Lower leg skin (tissue), 4 donors: ENCODE results near the gene ATP8A2. TPM values are rescaled to one million over a fixed set of nuclear protein-coding genes. Genes with fewer than 3 reads are reported as not detected.

Experiments
- DNase-seq, 2 donors: peaks; one replicate each; pipeline ENCODE4 v3.0.0-alpha.2; 2019; ENCODE audit warnings: low spot score in 2 of 2
- H3K4me3 ChIP-seq: fragments of 200-600 bp; sonication (generic); 2 replicates; pipeline ENCODE4 v1.5.1; 2017; ENCODE audit warnings: mild to moderate bottlenecking, low read depth; ENCODE audit not compliant: poor library complexity, severe bottlenecking
- CTCF ChIP-seq, 3 donors: fragments of 450-650 bp; IDR thresholded peaks; one replicate each; pipeline ENCODE4 v1.5.1; 2016; ENCODE audit warnings: antibody characterized with exemption in 3 of 3, mild to moderate bottlenecking in 3 of 3, moderate library complexity in 2 of 3
- POLR2A ChIP-seq, 2 donors: fragments of 450-650 bp; IDR thresholded peaks; one replicate each; pipeline ENCODE4 v1.6.1; 2016 to 2017; ENCODE audit warnings: antibody characterized with exemption in 2 of 2, mild to moderate bottlenecking in 1 of 2, moderate library complexity in 1 of 2
- WGBS, 2 donors: methylation state at CpG; one replicate each; pipeline ENCODE4 v1.1.5; 2018; 5-methylcytosine and 5-hydroxymethylcytosine counted together
- intact Hi-C: fragments of 100-400 bp; cut with DNase I; formaldehyde crosslinking; loops from one replicate; pipeline ENCODE4 v1.15.0; 2023; ENCODE audit warnings: low total_unique reads
- total RNA-seq, 4 donors: library from RNA; depleted of rRNA; stranded (reverse); fragments of >200 nt; gene quantifications; one replicate each; pipeline ENCODE4 v1.1.0, GENCODE V29; 2016

The ATP8A2 gene
- total RNA-seq, 4 donors from 2014 or later, result 0.05 to 0.23 TPM; not detected in 2

- 73 to 81% methylated on average over 4 of the region's 4 CpGs for WGBS, 2 donors
- intact Hi-C loops, result no loop called here
- TF ChIP-seq CTCF (IDR thresholded peaks at IDR 0.05) (no peak), POLR2A (IDR thresholded peaks at IDR 0.05) (no peak)
- no peak overlapping the region for H3K4me3 ChIP-seq
- no peak for DNase-seq
Observed at GRCh38 chr13:25966086-25966485, 594.3 kb downstream of the ATP8A2 start.

DNA sequence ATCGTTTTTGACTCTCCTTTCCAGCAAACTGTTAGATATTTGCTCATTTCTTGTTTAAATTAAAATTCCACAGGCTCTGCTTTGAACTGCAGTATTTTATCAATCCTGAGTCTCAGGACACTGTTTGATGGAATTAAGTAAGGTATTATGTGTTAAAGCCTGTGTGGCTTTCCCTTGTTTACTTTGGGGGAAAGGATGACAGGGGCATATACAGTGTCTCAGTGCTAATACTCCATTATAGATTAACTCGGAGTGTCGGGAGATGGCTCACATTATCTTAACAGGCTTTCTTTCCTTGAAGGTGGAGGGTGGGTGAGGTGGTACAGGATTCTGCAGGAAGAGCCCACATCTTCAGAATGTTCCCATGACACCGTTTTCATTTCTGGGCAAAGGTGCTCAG, 595.4 kb downstream of the ATP8A2 start:
- no peak overlapping the region for H3K4me3 ChIP-seq
- intact Hi-C loops, result no loop called here
- 79 to 85% methylated on average over 4 of the region's 4 CpGs for WGBS, 2 donors
- TF ChIP-seq CTCF (IDR thresholded peaks at IDR 0.05) (no peak), POLR2A (IDR thresholded peaks at IDR 0.05) (no peak)
- DNase-seq, result no peak

GRCh38 chr13:25971047-25971446, 599.3 kb downstream of the ATP8A2 start:
- no peak for DNase-seq
- 70 to 87% methylated on average over 3 of the region's 3 CpGs for WGBS, 2 donors
- intact Hi-C loops, result no loop called here
- no peak for TF ChIP-seq POLR2A (IDR thresholded peaks at IDR 0.05)
- TF ChIP-seq CTCF (IDR thresholded peaks at IDR 0.05), result no peak
- no peak overlapping the region for H3K4me3 ChIP-seq

GRCh38 chr13:25971459-25972145, 599.8 kb downstream of the ATP8A2 start:
- 83 to 88% methylated on average over 5 of the region's 5 CpGs for WGBS, 2 donors
- H3K4me3 ChIP-seq, result no peak overlapping the region
- no peak for DNase-seq
- TF ChIP-seq CTCF (IDR thresholded peaks at IDR 0.05) (no peak), POLR2A (IDR thresholded peaks at IDR 0.05) (no peak)
- intact Hi-C loops, result no loop called here

DNA sequence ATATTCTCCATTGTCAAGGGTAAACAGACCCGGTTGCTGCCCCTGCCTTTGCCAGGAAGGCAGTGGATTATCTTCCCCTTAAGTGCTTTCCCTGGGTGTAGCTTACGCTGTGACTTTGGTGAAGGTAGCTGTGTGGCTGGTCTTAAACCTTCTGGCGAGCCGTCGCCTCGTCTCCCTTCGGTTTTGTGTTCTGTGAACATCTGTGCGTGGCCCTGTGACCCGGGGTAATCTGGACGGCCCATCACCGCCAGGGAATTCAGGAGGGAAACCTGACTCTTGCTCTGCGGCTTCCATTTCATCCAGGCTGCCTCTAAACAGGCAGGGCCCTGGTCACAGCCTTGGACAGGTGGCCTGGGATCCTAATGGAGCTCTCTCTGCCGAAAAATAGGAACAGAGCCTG, 601.3 kb downstream of the ATP8A2 start:
- TF ChIP-seq CTCF (IDR thresholded peaks at IDR 0.05) (no peak), POLR2A (IDR thresholded peaks at IDR 0.05) (no peak)
- intact Hi-C loops, result no loop called here
- no peak overlapping the region for H3K4me3 ChIP-seq
- DNase-seq, result no peak
- WGBS, 2 donors, result 83 to 86% methylated on average over 13 of the region's 13 CpGs

- intact Hi-C loops, result no loop called here
- TF ChIP-seq CTCF (IDR thresholded peaks at IDR 0.05) (no peak), POLR2A (IDR thresholded peaks at IDR 0.05) (no peak)
- 53 to 57% methylated on average over 7 of the region's 7 CpGs for WGBS, 2 donors
- H3K4me3 ChIP-seq, result no peak overlapping the region
- DNase-seq, result no peak
Observed at GRCh38 chr13:25973576-25973975, 601.8 kb downstream of the ATP8A2 start.
